Measurements from ENCODE around the gene KIF9.

DNA sequence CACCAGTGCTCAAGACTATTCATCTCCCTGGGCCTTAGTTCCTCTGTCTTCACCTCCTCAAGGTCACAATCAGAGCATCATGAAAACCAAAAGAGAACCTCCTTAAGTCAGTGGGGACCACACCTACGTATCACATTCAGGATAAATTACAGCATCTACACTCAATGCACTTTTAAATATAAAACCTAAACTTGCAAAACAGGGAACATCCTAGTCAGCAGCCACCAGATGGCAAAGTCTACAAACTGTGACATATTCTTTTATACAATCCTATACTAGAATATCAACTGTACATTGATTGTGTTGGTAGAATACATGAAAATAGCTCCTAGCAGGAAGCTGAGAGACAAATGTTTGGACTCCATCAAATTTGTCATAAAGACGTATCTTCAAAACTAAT, 7.9 kb downstream of the KIF9 start:
- TF ChIP-seq, protein P1, sequence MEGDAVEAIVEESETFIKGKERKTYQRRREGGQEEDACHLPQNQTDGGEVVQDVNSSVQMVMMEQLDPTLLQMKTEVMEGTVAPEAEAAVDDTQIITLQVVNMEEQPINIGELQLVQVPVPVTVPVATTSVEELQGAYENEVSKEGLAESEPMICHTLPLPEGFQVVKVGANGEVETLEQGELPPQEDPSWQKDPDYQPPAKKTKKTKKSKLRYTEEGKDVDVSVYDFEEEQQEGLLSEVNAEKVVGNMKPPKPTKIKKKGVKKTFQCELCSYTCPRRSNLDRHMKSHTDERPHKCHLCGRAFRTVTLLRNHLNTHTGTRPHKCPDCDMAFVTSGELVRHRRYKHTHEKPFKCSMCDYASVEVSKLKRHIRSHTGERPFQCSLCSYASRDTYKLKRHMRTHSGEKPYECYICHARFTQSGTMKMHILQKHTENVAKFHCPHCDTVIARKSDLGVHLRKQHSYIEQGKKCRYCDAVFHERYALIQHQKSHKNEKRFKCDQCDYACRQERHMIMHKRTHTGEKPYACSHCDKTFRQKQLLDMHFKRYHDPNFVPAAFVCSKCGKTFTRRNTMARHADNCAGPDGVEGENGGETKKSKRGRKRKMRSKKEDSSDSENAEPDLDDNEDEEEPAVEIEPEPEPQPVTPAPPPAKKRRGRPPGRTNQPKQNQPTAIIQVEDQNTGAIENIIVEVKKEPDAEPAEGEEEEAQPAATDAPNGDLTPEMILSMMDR (IDR thresholded peaks at IDR 0.05), result no peak
- TF ChIP-seq POLR2A (IDR thresholded peaks at IDR 0.05), result no peak
